ENCODE data around the gene GRID2. TPM values are rescaled to one million over a fixed set of nuclear protein-coding genes. Genes with fewer than 3 reads are reported as not detected.

GRID2 gene
- total RNA-seq, 1 donor = not detected

DNA sequence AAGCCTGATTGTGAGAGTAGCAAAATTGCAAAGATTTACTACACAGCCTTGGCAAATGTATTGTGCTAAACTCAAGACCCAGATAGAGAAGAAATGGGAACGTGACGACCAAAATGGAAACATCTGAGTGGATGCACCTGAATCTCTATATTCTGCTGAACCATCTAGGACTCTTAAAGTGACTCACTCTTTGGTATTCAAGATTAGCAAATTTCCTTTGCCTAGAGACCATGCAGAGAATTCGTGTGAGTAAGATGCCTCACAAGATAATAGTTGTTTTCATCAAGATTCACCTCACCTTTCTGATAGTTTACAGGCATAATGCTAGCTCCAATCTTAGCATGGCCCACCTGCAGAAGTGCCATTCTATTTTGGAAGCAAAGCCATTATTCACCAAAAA, 1510.4 kb downstream of the GRID2 start:
- H3K4me3 ChIP-seq (ENCODE audit: low read depth, low read length) = no peak overlapping the region
- DNase-seq (ENCODE audit: low read depth) = no peak
- no peak for TF ChIP-seq CTCF (IDR thresholded peaks at IDR 0.05; ENCODE audit: insufficient read depth, low read depth, low read length)

- DNase-seq (ENCODE audit: low read depth) = no peak
- TF ChIP-seq CTCF (IDR thresholded peaks at IDR 0.05; ENCODE audit: insufficient read depth, low read depth, low read length) = no peak
- H3K4me3 ChIP-seq (ENCODE audit: low read depth, low read length) = no peak overlapping the region
These were observed 1511.0 kb downstream of the GRID2 start for GRCh38 chr4:93814722-93815121.

Small RNA genes lying within 50 kb of the gene (small RNA-seq; reads per million reads assigned to genes)
- gene RNA5SP164 = not detected
